NCI-H748 (cell line): ENCODE measurements around the gene TMEM86A.
A peak's percentile ranks its signal among the peaks of the same experiment; 100 is the strongest.

Source experiments
- DNase-seq: peaks from one replicate; lab custom pipeline; 2025; ENCODE audit not compliant: unreplicated experiment; lab: John Stamatoyannopoulos, UW

The TMEM86A gene

GRCh38 chr11:18722293-18722637, 23.7 kb downstream of the TMEM86A start:
- no peak for DNase-seq

GRCh38 chr11:18723991-18724390, 25.4 kb downstream of the TMEM86A start:
- DNase-seq: peak; percentile 94

GRCh38 chr11:18726040-18726439, 27.5 kb downstream of the TMEM86A start, which contains the start of gene IGSF22:
TSS of gene IGSF22 (minus strand) at chr11:18726188. CDS start at chr11:18724236, 1,952 bp downstream.
- DNase-seq: no peak

GRCh38 chr11:18727479-18728236, 29.1 kb downstream of the TMEM86A start:
- peak; percentile 47 for DNase-seq

- DNase-seq: no peak
These were observed 30.1 kb downstream of the TMEM86A start for GRCh38 chr11:18728658-18729057.

- DNase-seq: no peak
These were observed 30.8 kb downstream of the TMEM86A start for GRCh38 chr11:18729426-18729825.

- no peak for DNase-seq
These were observed 31.4 kb downstream of the TMEM86A start for GRCh38 chr11:18730020-18730419.

GRCh38 chr11:18731441-18731840, 32.9 kb downstream of the TMEM86A start:
- no peak for DNase-seq

GRCh38 chr11:18731949-18732821, 33.6 kb downstream of the TMEM86A start:
- peak; percentile 40 for DNase-seq

- no peak for DNase-seq
These were observed 34.6 kb downstream of the TMEM86A start for GRCh38 chr11:18733202-18733601.

- peak; percentile 16 for DNase-seq
These were observed 38.1 kb downstream of the TMEM86A start for GRCh38 chr11:18736590-18737148.

- DNase-seq: no peak
These were observed 39.1 kb downstream of the TMEM86A start for GRCh38 chr11:18737642-18738041.

- no peak for DNase-seq
These were observed 41.1 kb downstream of the TMEM86A start for GRCh38 chr11:18739685-18740084.

- no peak for DNase-seq
These were observed 43.2 kb downstream of the TMEM86A start for GRCh38 chr11:18741783-18742182.

- DNase-seq: no peak
These were observed 44.8 kb downstream of the TMEM86A start for GRCh38 chr11:18743365-18743764.

- no peak for DNase-seq
These were observed 45.4 kb downstream of the TMEM86A start for GRCh38 chr11:18743900-18744514.

- no peak for DNase-seq
These were observed 46.7 kb downstream of the TMEM86A start for GRCh38 chr11:18745251-18745650.

GRCh38 chr11:18748766-18749365, 50.3 kb downstream of the TMEM86A start:
- no peak for DNase-seq

- DNase-seq: no peak
These were observed 51.2 kb downstream of the TMEM86A start for GRCh38 chr11:18749681-18750319.

- no peak for DNase-seq
These were observed 52.4 kb downstream of the TMEM86A start for GRCh38 chr11:18750944-18751343.
